ENCODE results near the gene TMEM140.

Gene TMEM140

GRCh38 chr7:135185471-135186260 lies 37.8 kb downstream of the TMEM140 start:
- no peaks in the 10 kb centered on the region for H3K4me1 ChIP-seq (ENCODE audit: insufficient read depth, poor library complexity, severe bottlenecking)
- no peak overlapping the region for H3K4me3 ChIP-seq (ENCODE audit: severe bottlenecking)
- DNase-seq (ENCODE audit: low spot score): no peak
- no peaks in the 10 kb centered on the region for H3K27me3 ChIP-seq (ENCODE audit: insufficient read depth, poor library complexity, severe bottlenecking)
- ATAC-seq (ENCODE audit: low read depth): no peak
- peaks cover 74% of the 10 kb centered on the region for H3K36me3 ChIP-seq (ENCODE audit: low read depth)
- TF ChIP-seq CTCF (IDR thresholded peaks at IDR 0.05; ENCODE audit: poor library complexity, severe bottlenecking): no peak
- no peak overlapping the region for H3K27ac ChIP-seq (ENCODE audit: poor library complexity, severe bottlenecking)
- H3K9me3 ChIP-seq (ENCODE audit: severe bottlenecking): peaks cover 11% of the 10 kb centered on the region

- no peaks in the 10 kb centered on the region for H3K27me3 ChIP-seq (ENCODE audit: insufficient read depth, poor library complexity, severe bottlenecking)
- ATAC-seq (ENCODE audit: low read depth): no peak
- no peak overlapping the region for H3K4me3 ChIP-seq (ENCODE audit: severe bottlenecking)
- TF ChIP-seq CTCF (IDR thresholded peaks at IDR 0.05; ENCODE audit: poor library complexity, severe bottlenecking): no peak
- no peak for DNase-seq (ENCODE audit: low spot score)
- H3K27ac ChIP-seq (ENCODE audit: poor library complexity, severe bottlenecking): no peak overlapping the region
- H3K36me3 ChIP-seq (ENCODE audit: low read depth): peaks cover 74% of the 10 kb centered on the region
- peaks cover 4% of the 10 kb centered on the region for H3K4me1 ChIP-seq (ENCODE audit: insufficient read depth, poor library complexity, severe bottlenecking)
- peaks cover 9% of the 10 kb centered on the region for H3K9me3 ChIP-seq (ENCODE audit: severe bottlenecking)
These were observed 38.3 kb downstream of the TMEM140 start for GRCh38 chr7:135186261-135186540.

GRCh38 chr7:135186841-135187253 lies 39.0 kb downstream of the TMEM140 start:
- ATAC-seq (ENCODE audit: low read depth): no peak
- Histone ChIP-seq H3K4me1 (ENCODE audit: insufficient read depth, poor library complexity, severe bottlenecking) (peaks cover 4% of the 10 kb centered on the region), H3K27me3 (ENCODE audit: insufficient read depth, poor library complexity, severe bottlenecking) (no peaks in the 10 kb centered on the region), H3K4me3 (ENCODE audit: severe bottlenecking) (no peak overlapping the region), H3K27ac (ENCODE audit: poor library complexity, severe bottlenecking) (no peak overlapping the region), H3K36me3 (ENCODE audit: low read depth) (peaks cover 70% of the 10 kb centered on the region), H3K9me3 (ENCODE audit: severe bottlenecking) (peaks cover 2% of the 10 kb centered on the region)
- no peak for TF ChIP-seq CTCF (IDR thresholded peaks at IDR 0.05; ENCODE audit: poor library complexity, severe bottlenecking)
- DNase-seq (ENCODE audit: low spot score): no peak

- no peaks in the 10 kb centered on the region for H3K9me3 ChIP-seq (ENCODE audit: severe bottlenecking)
- no peaks in the 10 kb centered on the region for H3K27me3 ChIP-seq (ENCODE audit: insufficient read depth, poor library complexity, severe bottlenecking)
- no peak for TF ChIP-seq CTCF (IDR thresholded peaks at IDR 0.05; ENCODE audit: poor library complexity, severe bottlenecking)
- peak; percentile 64 for ATAC-seq (ENCODE audit: low read depth)
- H3K4me3 ChIP-seq (ENCODE audit: severe bottlenecking): no peak overlapping the region
- H3K4me1 ChIP-seq (ENCODE audit: insufficient read depth, poor library complexity, severe bottlenecking): peaks cover 9% of the 10 kb centered on the region
- no peak overlapping the region for H3K27ac ChIP-seq (ENCODE audit: poor library complexity, severe bottlenecking)
- no peak for DNase-seq (ENCODE audit: low spot score)
- peaks cover 68% of the 10 kb centered on the region for H3K36me3 ChIP-seq (ENCODE audit: low read depth)
These were observed 40.6 kb downstream of the TMEM140 start for GRCh38 chr7:135188298-135188984.

GRCh38 chr7:135189221-135189662 lies 41.4 kb downstream of the TMEM140 start:
- Histone ChIP-seq H3K9me3 (ENCODE audit: severe bottlenecking) (no peaks in the 10 kb centered on the region), H3K36me3 (ENCODE audit: low read depth) (peaks cover 67% of the 10 kb centered on the region), H3K4me1 (ENCODE audit: insufficient read depth, poor library complexity, severe bottlenecking) (peaks cover 13% of the 10 kb centered on the region), H3K27me3 (ENCODE audit: insufficient read depth, poor library complexity, severe bottlenecking) (no peaks in the 10 kb centered on the region), H3K4me3 (ENCODE audit: severe bottlenecking) (no peak overlapping the region), H3K27ac (ENCODE audit: poor library complexity, severe bottlenecking) (no peak overlapping the region)
- DNase-seq (ENCODE audit: low spot score) (no peak), ATAC-seq (ENCODE audit: low read depth) (no peak)
- no peak for TF ChIP-seq CTCF (IDR thresholded peaks at IDR 0.05; ENCODE audit: poor library complexity, severe bottlenecking)
